Left cardiac atrium (tissue), 4 donors: ENCODE measurements around the gene TOMM20. TPM values are rescaled to one million over a fixed set of nuclear protein-coding genes. Genes with fewer than 3 reads are reported as not detected.
"Not testable (repeated sequence)": the region's sequence is repeated elsewhere in the genome, so short reads cannot be mapped to it uniquely, and the experiment has no call there.

ENCODE experiments used
- ATAC-seq, 2 donors: fragments of 200-7000 bp; cut with Tn5 transposase; one replicate each; pipeline ENCODE4 v1.9.1; 2020; ENCODE audit warnings: mild to moderate bottlenecking in 2 of 2, moderate library complexity in 2 of 2
- DNase-seq: peaks from one replicate; pipeline ENCODE4 v3.0.0-alpha.2; 2020
- intact Hi-C, 2 donors: fragments of 100-400 bp; cut with DNase I; formaldehyde crosslinking; loops; one replicate each; pipeline versions ENCODE4 v1.14.1 to v1.15.1; 2022 to 2023
- total RNA-seq, 2 donors: library from RNA; stranded (reverse); fragmentation: NEBNext Ultra II Directional; extraction: Animal tissue kit (Norgen Biotek cat#: 25700); gene quantifications; one replicate each; pipeline ENCODE4 v1.2.1, GENCODE V29; 2021
- donor health status: DM: no; HTN: yes; CAD: no.
- donor health status: DM: no; HTN: yes; CAD: no; lungs with severe emphysema.
- donor health status: DM: yes; HTN: yes; CAD: no.
- donor health status: Dilated cardiomyopathy.

TOMM20 gene
- total RNA-seq, 2 donors from 2014 or later, result 69.3 to 95.7 TPM

- no peak for ATAC-seq
- no peak for DNase-seq
- intact Hi-C loops, result loop anchor here (2.0 to 10.0 kb wide), 5 partner anchors 77 to 467 kb away; no protein-coding TSS in a partner anchor
These were observed 54.6 kb downstream of the TOMM20 start for GRCh38 chr1:235073968-235074522.

GRCh38 chr1:235073331-235073967 lies 55.2 kb downstream of the TOMM20 start:
- ATAC-seq (peak; percentile 7 to 14), DNase-seq (peak; percentile 73)
- intact Hi-C loops, result loop anchor here (2.0 to 10.0 kb wide), 2 partner anchors 159 to 187 kb away; no protein-coding TSS in a partner anchor

DNA sequence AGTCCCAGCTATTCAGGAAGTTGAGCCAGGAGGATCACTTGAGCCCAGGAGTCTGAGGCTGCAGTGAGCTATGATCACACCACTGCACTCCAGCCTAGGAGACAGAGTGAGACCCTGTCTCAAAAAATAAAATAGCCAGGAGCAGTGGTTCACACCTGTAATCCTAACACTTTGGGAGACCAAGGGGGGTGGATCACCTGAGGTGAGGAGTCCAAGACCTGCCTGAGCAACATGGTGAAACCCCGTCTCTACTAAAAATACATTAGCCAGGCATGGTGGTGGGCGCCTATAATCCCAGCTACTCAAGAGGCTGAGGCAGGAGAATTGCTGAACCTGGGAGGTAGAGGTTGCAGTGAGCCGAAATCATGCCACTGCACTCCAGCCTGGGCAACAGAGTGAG lies 56.1 kb downstream of the TOMM20 start:
- DNase-seq, ATAC-seq: not testable (repeated sequence)
- intact Hi-C loops, result loop anchor here (2.0 to 10.0 kb wide), 2 partner anchors 158 to 186 kb away; no protein-coding TSS in a partner anchor

DNA sequence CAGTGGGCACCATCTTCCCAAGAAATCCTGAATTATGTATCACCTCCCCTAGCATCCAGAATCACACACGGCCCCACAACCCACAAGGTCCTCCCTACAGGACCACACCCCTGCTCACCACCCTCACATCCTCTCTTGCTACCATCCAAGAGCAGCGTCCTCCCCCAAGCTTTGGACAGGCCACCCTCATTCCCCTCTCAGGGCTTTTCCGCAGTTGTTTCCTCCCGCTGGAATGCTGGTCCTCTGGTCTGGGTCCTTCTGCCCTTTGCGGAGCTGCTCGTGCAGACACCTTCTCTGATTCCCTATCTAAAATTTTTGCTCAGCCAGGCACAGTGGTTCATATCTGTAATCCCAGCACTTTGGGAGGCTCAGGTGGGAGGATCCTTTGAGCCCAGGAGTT lies 56.5 kb downstream of the TOMM20 start:
- intact Hi-C loops, result loop anchor here (2.0 to 10.0 kb wide), 2 partner anchors 157 to 185 kb away; no protein-coding TSS in a partner anchor
- ATAC-seq, result no peak
- no peak for DNase-seq

DNA sequence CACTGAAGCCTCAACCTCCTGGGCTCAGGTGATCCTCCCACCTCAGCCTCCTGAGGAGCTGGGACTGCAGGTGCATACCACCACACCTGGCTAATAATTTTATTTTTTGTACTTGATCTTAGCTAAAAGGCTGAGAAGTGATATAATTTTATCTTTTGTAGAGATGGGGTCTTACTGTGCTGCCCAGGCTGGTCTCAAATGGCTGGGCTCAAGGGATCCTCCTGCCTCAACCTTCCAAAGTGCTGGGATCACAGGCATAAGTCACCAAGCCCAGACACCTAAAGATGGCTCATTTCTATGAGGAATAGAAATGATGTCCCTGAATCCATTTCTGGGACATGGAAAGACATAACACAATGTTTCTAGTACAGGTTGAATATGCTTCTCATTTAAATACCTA lies 57.8 kb downstream of the TOMM20 start:
- intact Hi-C loops, result loop anchor here (10.0 kb wide), 1 partner anchor 156 kb away; no protein-coding TSS in a partner anchor
- no peak for ATAC-seq
- no peak for DNase-seq

DNA sequence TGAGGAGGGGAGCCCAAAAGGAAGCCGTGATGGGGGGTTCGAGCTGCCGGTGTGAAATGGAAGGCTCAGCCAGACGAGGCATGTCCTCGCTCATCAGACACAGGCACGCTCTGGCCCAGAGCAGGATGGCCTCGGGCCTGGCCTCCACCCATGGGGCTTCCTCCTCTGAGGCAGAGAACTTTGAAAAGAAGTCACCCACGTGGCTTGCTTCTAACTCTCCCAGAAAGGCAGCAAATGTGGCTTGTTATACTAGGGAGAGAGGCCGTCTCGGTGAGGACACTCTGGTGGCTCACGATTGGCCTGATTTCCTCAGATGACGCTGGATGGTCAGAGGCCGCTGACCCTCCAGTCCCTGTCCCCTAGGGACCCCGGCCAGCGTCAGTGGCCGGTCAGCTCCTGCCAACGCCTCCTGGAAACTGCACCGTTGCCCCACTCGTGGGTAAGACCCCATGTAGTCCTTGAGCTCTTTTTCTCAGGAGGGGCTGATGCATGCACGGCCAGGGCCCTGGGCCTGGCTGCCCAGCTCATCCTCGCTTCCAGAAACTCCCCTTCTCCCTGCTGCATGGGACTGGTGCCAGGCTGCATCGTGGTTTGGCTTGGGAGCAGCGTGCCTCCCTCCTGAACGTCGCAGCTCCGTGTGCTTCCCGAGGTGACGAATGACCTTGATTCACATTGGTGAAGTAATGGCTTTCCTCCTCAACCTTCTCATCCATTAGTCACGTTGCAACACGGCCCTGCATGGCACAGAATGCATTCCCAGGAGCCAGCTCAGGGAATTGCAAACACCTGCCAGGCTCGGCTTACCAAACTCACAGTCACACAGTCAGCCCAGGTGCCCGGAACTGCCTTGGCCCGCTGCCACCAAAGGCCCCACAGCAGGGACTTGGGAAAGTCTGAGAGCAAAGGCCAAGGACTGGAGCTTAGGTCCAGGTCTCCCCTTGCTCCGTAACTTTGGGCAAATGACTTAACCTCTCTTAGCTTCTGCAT lies 58.8 kb downstream of the TOMM20 start:
- peak; percentile 71 for DNase-seq
- intact Hi-C loops, result loop anchor here (10.0 kb wide), 1 partner anchor 155 kb away; no protein-coding TSS in a partner anchor
- peak; percentile 26 to 40 for ATAC-seq

- no peak for DNase-seq
- intact Hi-C loops, result no loop called here
- ATAC-seq, result no peak
These were observed 59.5 kb downstream of the TOMM20 start for GRCh38 chr1:235069176-235069575.

- intact Hi-C loops, result no loop called here
- ATAC-seq (peak in 1 of 2 donors; percentile 6), DNase-seq (no peak)
These were observed 60.2 kb downstream of the TOMM20 start for GRCh38 chr1:235068158-235069121.

GRCh38 chr1:235067396-235068157 lies 61.1 kb downstream of the TOMM20 start:
- ATAC-seq, result peak; percentile 76 to 91
- peak; percentile 86 for DNase-seq
- intact Hi-C loops, result no loop called here

DNA sequence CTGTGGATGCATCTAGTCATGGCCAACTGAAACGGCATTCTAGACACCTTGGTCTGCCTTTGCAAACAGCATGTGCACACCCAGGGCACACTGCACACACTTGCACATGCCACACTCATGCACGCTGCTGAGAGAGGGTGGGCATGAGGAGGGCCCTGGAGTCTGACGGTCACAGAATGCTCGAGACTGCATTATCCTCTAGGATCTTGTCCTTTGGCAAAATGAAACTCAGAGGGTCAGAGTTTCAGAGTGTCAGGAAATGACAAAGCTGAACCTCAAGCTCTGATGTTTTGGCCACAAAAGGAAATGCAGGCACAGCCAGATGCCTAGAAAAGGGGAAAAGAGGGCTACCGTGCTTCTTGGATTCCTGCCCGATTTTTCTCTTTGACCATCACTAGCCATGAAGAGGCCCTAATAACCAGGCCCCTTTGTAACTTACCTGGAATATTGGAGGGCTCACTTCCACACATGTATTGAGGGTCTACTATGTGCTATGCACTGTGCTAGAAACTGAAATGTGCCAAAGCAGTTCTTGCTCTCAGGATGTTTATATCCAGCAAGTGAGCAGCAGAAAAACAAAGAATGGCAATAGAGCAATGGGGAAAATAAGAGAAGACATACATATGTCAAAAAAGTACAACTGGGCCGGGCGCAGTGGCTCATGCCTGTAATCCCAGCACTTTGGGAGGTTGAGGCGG lies 65.4 kb downstream of the TOMM20 start:
- intact Hi-C loops, result no loop called here
- DNase-seq (no peak), ATAC-seq (no peak)

DNA sequence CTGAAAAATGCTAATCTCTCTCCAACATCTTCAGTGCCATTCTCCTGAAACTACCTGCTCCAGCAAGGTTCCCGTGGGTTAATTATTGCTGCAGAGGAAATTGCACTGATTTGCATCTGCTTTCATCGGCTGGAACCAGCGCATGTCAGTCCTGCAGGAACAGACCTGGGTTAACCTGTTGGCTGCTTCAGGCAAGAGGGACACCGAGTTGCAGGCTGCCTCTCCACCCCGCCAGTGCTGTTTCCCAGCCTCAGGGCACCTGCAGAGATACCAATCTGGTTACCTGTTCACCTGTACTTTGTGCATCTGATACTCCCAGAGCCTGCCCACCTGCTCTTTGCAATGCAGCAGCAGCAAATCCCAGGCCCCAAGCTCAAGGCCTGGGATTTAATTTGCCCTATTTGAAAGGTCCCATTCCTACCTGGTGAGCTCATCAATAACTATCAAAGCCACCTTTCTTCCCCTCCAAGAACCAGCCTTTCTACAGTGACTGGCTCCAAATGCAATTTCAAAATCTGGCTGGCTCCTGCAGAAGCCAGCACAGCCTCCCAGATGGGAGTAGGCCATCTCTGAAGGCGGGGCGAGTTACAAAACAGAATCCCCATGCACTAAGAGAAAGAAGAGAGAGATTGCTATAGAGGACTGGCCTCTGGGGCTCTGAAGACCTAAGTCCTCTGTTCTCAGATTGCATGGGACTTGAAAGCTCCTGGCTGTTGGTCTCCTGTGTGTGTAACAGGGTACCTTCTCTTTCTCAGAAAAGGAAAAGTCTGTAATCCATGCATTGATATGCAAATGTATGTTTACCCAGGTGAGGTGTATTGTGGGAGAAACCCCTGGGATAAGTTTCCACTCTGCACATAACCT lies 67.8 kb downstream of the TOMM20 start:
- intact Hi-C loops, result no loop called here
- DNase-seq (no peak), ATAC-seq (peak; percentile 66 to 87)

Other genes with a start within 250 kb of the TOMM20 start
- 10 to 100 TPM; 47.0 to 54.6 TPM for gene RBM34, start 32.4 kb upstream of the TOMM20 start, total RNA-seq
- 10 to 100 TPM; 17.6 to 19.3 TPM for gene ARID4B, start 199.3 kb upstream of the TOMM20 start, total RNA-seq
- 10 to 100 TPM; 25.1 to 28.4 TPM for gene GGPS1, start 199.7 kb upstream of the TOMM20 start, total RNA-seq
- 10 to 100 TPM; 10.8 to 13.6 TPM for gene TBCE, start 238.6 kb upstream of the TOMM20 start, total RNA-seq